RWPE2 (cell line): Measurements from ENCODE around the gene NSF.

Experiments
- ATAC-seq: fragments of 200-7000 bp; cut with Tn5 transposase; 3 replicates; pipeline ENCODE4 v1.9.1; 2021; ENCODE audit warnings: low read depth
- DNase-seq: peaks from one replicate; pipeline ENCODE4 v3.0.0-alpha.2; 2020; ENCODE audit warnings: low spot score
- H3K27ac ChIP-seq: fragments of 450-650 bp; 2 replicates; pipeline ENCODE4 v1.5.1; 2017; ENCODE audit warnings: mild to moderate bottlenecking; ENCODE audit not compliant: poor library complexity, severe bottlenecking
- H3K27me3 ChIP-seq: fragments of 250-450 bp; sonication (Bioruptor Pico); 2 replicates; pipeline ENCODE4 v1.5.1; 2021; ENCODE audit warnings: mild to moderate bottlenecking, moderate library complexity; ENCODE audit not compliant: insufficient read depth, poor library complexity, severe bottlenecking
- H3K36me3 ChIP-seq: fragments of 250-450 bp; sonication (Bioruptor Pico); 2 replicates; pipeline ENCODE4 v1.5.1; 2020; ENCODE audit warnings: low read depth, mild to moderate bottlenecking, moderate library complexity
- H3K4me1 ChIP-seq: fragments of 250-450 bp; sonication (Bioruptor Pico); 2 replicates; pipeline ENCODE4 v1.5.1; 2021; ENCODE audit warnings: mild to moderate bottlenecking, moderate library complexity; ENCODE audit not compliant: insufficient read depth, poor library complexity, severe bottlenecking
- H3K4me3 ChIP-seq: fragments of 250-450 bp; sonication (Bioruptor Pico); 2 replicates; pipeline ENCODE4 v1.5.1; 2021; ENCODE audit warnings: mild to moderate bottlenecking, moderate library complexity; ENCODE audit not compliant: severe bottlenecking
- H3K9me3 ChIP-seq: fragments of 250-450 bp; sonication (Bioruptor Pico); 2 replicates; pipeline ENCODE4 v1.5.1; 2021; ENCODE audit warnings: mild to moderate bottlenecking, moderate library complexity; ENCODE audit not compliant: severe bottlenecking
- TF ChIP-seq, protein P1 (sequence below): fragments of 450-650 bp; IDR thresholded peaks from one replicate; pipeline ENCODE4 v1.5.1; 2017; ENCODE audit warnings: mild to moderate bottlenecking, moderate library complexity; ENCODE audit not compliant: poor library complexity, severe bottlenecking

NSF gene

DNA sequence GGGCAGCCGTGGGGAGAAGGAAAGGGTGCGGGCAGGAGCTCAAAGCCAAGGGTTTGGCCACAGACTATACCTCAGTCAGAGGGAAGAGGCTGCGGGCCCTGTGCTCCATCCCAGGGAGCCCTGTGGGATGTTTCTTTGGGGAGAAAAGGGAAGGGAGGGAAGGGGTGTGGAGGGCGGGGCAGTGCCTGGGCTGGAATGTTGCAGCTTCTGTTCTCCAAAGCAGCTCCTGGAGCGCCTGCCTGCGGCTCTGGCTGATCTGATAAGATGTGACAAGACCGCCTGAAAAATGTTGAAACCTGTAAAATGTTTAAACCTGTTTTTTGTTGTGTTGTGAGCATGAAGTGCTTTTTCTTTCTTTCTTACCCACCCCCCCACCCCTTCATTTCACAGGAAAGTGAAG lies 195.2 kb downstream of the NSF start:
- no peaks in the 10 kb centered on the region for H3K36me3 ChIP-seq
- ATAC-seq (0 out of 3 replicates have a peak, but pooled peaks have one; percentile 14), DNase-seq (no peak)
- TF ChIP-seq, protein P1, sequence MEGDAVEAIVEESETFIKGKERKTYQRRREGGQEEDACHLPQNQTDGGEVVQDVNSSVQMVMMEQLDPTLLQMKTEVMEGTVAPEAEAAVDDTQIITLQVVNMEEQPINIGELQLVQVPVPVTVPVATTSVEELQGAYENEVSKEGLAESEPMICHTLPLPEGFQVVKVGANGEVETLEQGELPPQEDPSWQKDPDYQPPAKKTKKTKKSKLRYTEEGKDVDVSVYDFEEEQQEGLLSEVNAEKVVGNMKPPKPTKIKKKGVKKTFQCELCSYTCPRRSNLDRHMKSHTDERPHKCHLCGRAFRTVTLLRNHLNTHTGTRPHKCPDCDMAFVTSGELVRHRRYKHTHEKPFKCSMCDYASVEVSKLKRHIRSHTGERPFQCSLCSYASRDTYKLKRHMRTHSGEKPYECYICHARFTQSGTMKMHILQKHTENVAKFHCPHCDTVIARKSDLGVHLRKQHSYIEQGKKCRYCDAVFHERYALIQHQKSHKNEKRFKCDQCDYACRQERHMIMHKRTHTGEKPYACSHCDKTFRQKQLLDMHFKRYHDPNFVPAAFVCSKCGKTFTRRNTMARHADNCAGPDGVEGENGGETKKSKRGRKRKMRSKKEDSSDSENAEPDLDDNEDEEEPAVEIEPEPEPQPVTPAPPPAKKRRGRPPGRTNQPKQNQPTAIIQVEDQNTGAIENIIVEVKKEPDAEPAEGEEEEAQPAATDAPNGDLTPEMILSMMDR: no peak
- no peaks in the 10 kb centered on the region for H3K4me1 ChIP-seq
- H3K4me3 ChIP-seq: no peak overlapping the region
- H3K27ac ChIP-seq: no peak overlapping the region
- H3K27me3 ChIP-seq: no peaks in the 10 kb centered on the region
- H3K9me3 ChIP-seq: no peaks in the 10 kb centered on the region

DNA sequence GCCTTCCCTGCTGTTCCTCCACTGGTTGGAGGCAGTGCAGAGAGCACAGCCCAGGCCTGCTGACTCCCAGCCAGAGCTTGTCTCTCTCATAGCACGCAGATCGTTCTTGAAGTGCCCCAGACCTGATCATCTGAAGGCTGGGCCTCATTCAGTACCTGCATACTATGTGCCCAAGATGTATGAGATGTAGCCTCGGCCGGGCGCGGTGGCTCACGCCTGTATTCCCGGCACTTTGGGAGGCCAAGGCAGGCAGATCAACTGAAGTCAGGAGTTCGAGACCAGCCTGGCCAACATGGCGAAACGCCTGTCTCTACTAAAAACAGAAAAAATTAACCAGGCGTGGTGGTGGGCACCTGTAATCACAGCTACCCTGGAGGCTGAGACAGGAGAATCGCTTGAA lies 197.0 kb downstream of the NSF start:
- Histone ChIP-seq H3K27ac (no peak overlapping the region), H3K27me3 (no peaks in the 10 kb centered on the region), H3K9me3 (no peaks in the 10 kb centered on the region), H3K4me1 (no peaks in the 10 kb centered on the region), H3K36me3 (no peaks in the 10 kb centered on the region), H3K4me3 (no peak overlapping the region)
- ATAC-seq: no peak
- TF ChIP-seq, protein P1: no peak
- DNase-seq: no peak

DNA sequence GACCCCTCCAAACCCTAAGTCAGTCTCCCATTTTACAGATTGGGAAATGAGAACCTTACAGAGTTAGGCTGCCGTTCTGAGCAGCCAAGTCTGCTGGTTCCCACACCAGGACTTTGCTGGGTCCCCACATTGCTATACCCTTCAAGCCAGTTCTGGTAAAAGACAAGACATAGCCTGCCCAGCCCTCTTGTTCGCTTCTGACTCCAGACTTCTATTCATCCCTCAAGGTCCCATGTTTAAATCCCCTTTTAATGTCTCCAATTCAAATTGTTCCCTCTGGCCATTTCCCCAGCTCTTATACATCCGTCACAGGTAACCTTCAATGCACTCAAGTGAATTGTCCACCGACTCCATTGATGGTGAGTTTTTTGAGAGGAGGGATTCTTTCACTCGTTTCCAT lies 197.8 kb downstream of the NSF start:
- TF ChIP-seq, protein P1: no peak
- no peaks in the 10 kb centered on the region for H3K36me3 ChIP-seq
- ATAC-seq: no peak
- no peaks in the 10 kb centered on the region for H3K9me3 ChIP-seq
- H3K4me1 ChIP-seq: no peaks in the 10 kb centered on the region
- DNase-seq: no peak
- H3K27ac ChIP-seq: no peak overlapping the region
- no peak overlapping the region for H3K4me3 ChIP-seq
- no peaks in the 10 kb centered on the region for H3K27me3 ChIP-seq

DNA sequence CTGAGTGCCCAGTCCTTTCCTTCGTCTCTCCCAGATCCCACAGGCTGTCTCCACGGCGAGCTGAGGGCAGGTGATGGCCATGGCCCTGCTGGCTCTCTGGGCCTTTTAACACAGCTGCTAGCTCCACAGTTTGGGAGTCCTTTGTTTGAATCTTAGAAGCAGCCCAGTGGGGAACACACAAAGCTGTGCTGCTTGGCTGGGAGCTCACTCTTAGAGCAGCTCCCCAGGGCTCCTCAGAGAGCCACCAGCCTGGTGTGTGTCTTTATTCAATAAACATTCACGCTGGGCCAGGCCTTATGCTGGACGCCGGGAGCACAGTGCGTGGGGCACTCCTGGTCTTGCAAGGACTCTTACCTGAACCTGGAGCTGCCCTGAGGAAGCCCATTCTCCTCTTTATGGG lies 198.3 kb downstream of the NSF start:
- H3K27ac ChIP-seq: no peak overlapping the region
- no peak overlapping the region for H3K4me3 ChIP-seq
- H3K4me1 ChIP-seq: no peaks in the 10 kb centered on the region
- no peaks in the 10 kb centered on the region for H3K27me3 ChIP-seq
- ATAC-seq (no peak), DNase-seq (no peak)
- no peaks in the 10 kb centered on the region for H3K36me3 ChIP-seq
- TF ChIP-seq, protein P1: no peak
- no peaks in the 10 kb centered on the region for H3K9me3 ChIP-seq

DNA sequence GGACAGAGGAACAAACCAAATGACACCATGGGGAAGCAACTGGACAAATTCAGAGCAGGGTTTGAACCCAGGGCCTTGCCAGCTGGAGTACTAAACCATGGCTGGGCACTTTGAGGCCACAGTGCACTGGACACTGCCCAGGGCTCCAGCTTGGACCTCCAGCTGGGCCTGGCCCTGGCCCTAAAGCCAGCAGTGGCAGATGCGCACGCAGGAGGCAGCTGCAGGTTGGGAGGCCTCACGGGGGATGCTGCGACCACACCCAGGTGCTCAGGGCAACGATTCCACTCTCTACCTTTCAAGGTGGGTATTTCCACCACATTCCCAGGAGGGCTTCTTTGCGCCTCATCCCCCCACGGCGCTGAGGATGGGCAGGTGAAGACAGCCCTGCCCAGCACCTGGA lies 199.1 kb downstream of the NSF start:
- no peak overlapping the region for H3K27ac ChIP-seq
- no peak for ATAC-seq
- no peaks in the 10 kb centered on the region for H3K9me3 ChIP-seq
- no peaks in the 10 kb centered on the region for H3K4me1 ChIP-seq
- H3K36me3 ChIP-seq: no peaks in the 10 kb centered on the region
- TF ChIP-seq, protein P1: no peak
- DNase-seq: no peak
- no peak overlapping the region for H3K4me3 ChIP-seq
- no peaks in the 10 kb centered on the region for H3K27me3 ChIP-seq
